Large intestine (tissue), 12 donors: ENCODE results near the gene RAPGEF6. TPM values are rescaled to one million over a fixed set of nuclear protein-coding genes. Genes with fewer than 3 reads are reported as not detected.
"Not testable (repeated sequence)": the region's sequence is repeated elsewhere in the genome, so short reads cannot be mapped to it uniquely, and the experiment has no call there.

Source experiments
- DNase-seq, 2 donors: peaks; one replicate each; pipeline versions ENCODE4 v3.0.0 to v3.0.0-alpha.2; 2013
- H3K27ac ChIP-seq: one replicate; pipeline ENCODE4 v1.5.1; 2013; ENCODE audit warnings: low read length
- H3K27me3 ChIP-seq: 2 replicates; pipeline ENCODE4 v1.6.1; 2013; ENCODE audit warnings: low read length; ENCODE audit not compliant: control insufficient read depth, insufficient read depth
- H3K36me3 ChIP-seq: 2 replicates; pipeline ENCODE4 v1.6.1; 2013; ENCODE audit warnings: low read length; ENCODE audit not compliant: control insufficient read depth, insufficient read depth
- H3K4me1 ChIP-seq: one replicate; pipeline ENCODE4 v1.6.1; 2013; ENCODE audit warnings: low read length; ENCODE audit not compliant: control insufficient read depth, insufficient read depth
- H3K4me3 ChIP-seq: one replicate; pipeline ENCODE4 v1.5.1; 2013; ENCODE audit warnings: low read length
- H3K9me3 ChIP-seq: one replicate; pipeline ENCODE4 v1.6.1; 2013; ENCODE audit warnings: mild to moderate bottlenecking, low read depth, low read length, moderate library complexity; ENCODE audit not compliant: control insufficient read depth
- WGBS: methylation state at CpG from one replicate; pipeline ENCODE4 v1.1.5; 2013; ENCODE audit warnings: low lambda C conversion rate; ENCODE audit not compliant: insufficient coverage; 5-methylcytosine and 5-hydroxymethylcytosine counted together
- long read RNA-seq, 11 donors: transcript quantifications; one replicate each; lab custom pipeline, GENCODE V29; 2026
- polyA plus RNA-seq: library from polyadenylated mRNA; unstranded; fragments of 120-200 nt; gene quantifications from one replicate; pipeline ENCODE4 v1.2.1, GENCODE V29; 2013

The RAPGEF6 gene, protein sequence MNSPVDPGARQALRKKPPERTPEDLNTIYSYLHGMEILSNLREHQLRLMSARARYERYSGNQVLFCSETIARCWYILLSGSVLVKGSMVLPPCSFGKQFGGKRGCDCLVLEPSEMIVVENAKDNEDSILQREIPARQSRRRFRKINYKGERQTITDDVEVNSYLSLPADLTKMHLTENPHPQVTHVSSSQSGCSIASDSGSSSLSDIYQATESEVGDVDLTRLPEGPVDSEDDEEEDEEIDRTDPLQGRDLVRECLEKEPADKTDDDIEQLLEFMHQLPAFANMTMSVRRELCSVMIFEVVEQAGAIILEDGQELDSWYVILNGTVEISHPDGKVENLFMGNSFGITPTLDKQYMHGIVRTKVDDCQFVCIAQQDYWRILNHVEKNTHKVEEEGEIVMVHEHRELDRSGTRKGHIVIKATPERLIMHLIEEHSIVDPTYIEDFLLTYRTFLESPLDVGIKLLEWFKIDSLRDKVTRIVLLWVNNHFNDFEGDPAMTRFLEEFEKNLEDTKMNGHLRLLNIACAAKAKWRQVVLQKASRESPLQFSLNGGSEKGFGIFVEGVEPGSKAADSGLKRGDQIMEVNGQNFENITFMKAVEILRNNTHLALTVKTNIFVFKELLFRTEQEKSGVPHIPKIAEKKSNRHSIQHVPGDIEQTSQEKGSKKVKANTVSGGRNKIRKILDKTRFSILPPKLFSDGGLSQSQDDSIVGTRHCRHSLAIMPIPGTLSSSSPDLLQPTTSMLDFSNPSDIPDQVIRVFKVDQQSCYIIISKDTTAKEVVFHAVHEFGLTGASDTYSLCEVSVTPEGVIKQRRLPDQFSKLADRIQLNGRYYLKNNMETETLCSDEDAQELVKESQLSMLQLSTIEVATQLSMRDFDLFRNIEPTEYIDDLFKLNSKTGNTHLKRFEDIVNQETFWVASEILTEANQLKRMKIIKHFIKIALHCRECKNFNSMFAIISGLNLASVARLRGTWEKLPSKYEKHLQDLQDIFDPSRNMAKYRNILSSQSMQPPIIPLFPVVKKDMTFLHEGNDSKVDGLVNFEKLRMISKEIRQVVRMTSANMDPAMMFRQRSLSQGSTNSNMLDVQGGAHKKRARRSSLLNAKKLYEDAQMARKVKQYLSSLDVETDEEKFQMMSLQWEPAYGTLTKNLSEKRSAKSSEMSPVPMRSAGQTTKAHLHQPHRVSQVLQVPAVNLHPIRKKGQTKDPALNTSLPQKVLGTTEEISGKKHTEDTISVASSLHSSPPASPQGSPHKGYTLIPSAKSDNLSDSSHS (N-terminal part only)
- polyA plus RNA-seq, result 11.2 TPM
- long read RNA-seq, donor 1, partial matches to known transcripts, result 0 of 1 reads
- long read RNA-seq, donor 1, other reads (novel, unspliced or antisense), result 0 of 1 reads
- long read RNA-seq, donor 2, result 0 reads
- long read RNA-seq, donor 3, partial matches to known transcripts, result 0 of 1 reads
- long read RNA-seq, donor 3, other reads (novel, unspliced or antisense), result 0 of 1 reads
- long read RNA-seq, donor 4, result 0 reads
- long read RNA-seq, donor 5, partial matches to known transcripts, result 0 of 1 reads
- long read RNA-seq, donor 5, other reads (novel, unspliced or antisense), result 0 of 1 reads
- long read RNA-seq, donor 6, partial matches to known transcripts, result 0 of 1 reads
- long read RNA-seq, donor 6, other reads (novel, unspliced or antisense), result 0 of 1 reads
- long read RNA-seq, donor 7, partial matches to known transcripts, result 0 of 1 reads
- long read RNA-seq, donor 7, other reads (novel, unspliced or antisense), result 0 of 1 reads
- long read RNA-seq, donor 8, partial matches to known transcripts, result 0 of 1 reads
- long read RNA-seq, donor 8, other reads (novel, unspliced or antisense), result 0 of 1 reads
- long read RNA-seq, donor 9, full-length matches to known transcripts, result 1 of 1 reads
- long read RNA-seq, donor 9, partial matches to known transcripts, result 0 of 1 reads
- long read RNA-seq, donor 9, other reads (novel, unspliced or antisense), result 0 of 1 reads
- long read RNA-seq, donor 10, result 0 reads
- long read RNA-seq, donor 11, result 0 reads

DNA sequence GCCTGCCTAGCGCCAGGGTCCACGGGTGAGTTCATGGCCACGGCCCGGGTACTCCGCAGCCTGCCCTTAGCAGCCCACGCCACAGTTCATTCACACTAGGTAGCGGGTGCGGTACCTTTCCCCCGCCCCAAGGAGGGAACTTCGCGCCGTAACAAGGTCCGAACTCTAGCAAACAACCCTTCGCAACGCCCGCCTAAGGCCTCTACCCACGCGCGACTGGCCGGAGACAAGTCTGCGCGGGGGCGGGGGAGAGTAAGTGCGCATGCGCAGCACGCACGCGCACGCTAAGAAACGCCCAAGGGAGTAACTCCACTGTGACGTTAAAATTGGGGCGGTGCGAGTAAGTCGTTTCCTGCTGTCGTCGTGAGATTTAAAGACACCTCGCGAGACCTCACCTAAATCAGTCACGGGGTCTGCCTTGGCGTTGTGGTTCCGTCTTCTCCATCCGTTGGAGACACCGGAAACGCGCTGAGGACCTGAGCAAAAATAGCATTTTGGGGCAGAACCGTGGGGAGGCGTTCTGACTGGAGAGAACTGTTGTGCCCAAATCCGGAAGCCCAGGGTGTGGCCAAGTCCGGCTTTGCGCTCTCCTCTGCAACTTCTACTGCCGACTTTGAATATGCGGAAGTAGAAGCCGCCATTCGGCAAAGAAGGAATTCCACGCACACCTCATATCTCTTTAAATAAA is at the start of gene RAPGEF6:
Gene RAPGEF6 (minus strand): TSS at position 234 of the 688 bp plus-strand sequence. CDS start 199 bp downstream, at position 35.
- DNase-seq, result peak; percentile 100
- Histone ChIP-seq H3K36me3 (no peaks in the 10 kb centered on the region), H3K27me3 (no peaks in the 10 kb centered on the region), H3K4me3 (peak within 1 kb of the TSS; percentile 84), H3K27ac (peak within 1 kb of the TSS; percentile 98), H3K4me1 (peaks cover 6% of the 10 kb centered on the region), H3K9me3 (no peaks in the 10 kb centered on the region)
- no CpG with 5 or more reads among the region's 55 CpGs for WGBS

DNA sequence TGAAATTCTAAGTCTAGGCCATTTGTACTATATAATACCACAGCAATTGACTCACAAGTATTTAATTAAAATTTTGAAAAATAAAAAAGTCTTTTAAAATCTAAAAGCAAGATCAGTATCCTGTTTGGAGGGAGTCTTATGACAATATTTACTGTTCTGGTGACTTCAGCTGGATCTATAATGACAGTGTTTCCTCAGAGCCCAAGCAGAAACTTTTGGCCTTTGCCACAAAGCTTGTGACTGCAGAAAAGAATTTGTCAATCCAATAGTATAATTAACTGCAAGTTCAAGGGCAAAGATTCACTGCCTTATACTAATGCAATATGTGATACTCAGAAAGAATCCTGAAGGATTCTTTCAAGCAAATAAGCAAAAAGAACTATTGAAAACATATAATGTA is 49.6 kb upstream of the RAPGEF6 start:
- Histone ChIP-seq H3K27me3 (no peaks in the 10 kb centered on the region), H3K36me3 (peaks cover 12% of the 10 kb centered on the region), H3K4me1 (no peaks in the 10 kb centered on the region), H3K4me3 (no peak overlapping the region), H3K9me3 (no peaks in the 10 kb centered on the region), H3K27ac (peak overlapping the region; percentile 24)
- peak in 1 of 2 donors; percentile 39 for DNase-seq

GRCh38 chr5:131684051-131684450 is 49.0 kb upstream of the RAPGEF6 start:
- no peak for DNase-seq
- Histone ChIP-seq H3K27me3 (no peaks in the 10 kb centered on the region), H3K9me3 (no peaks in the 10 kb centered on the region), H3K36me3 (peaks cover 15% of the 10 kb centered on the region), H3K4me3 (no peak overlapping the region), H3K27ac (peak overlapping the region; percentile 24), H3K4me1 (no peaks in the 10 kb centered on the region)
- no CpG with 5 or more reads among the region's 1 CpG for WGBS

DNA sequence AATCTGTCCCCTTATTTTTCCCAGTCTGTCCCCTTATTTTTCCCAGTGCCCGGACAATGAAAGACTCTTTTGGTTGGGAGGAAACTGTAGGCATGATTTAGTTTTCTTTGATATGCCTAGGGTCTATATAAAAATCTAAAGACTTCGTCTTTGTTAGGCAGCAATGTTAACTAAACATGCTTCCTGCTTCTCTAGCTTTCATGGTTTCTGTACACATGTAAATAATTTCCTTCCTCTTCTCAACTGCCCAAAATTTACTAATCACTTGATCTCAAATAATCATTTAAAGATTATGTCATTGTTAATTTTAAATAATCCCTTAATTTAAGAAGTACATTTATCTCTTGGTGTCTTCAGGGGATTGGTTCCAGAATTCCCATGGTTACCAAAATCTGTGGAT is 47.8 kb upstream of the RAPGEF6 start:
- Histone ChIP-seq H3K4me1 (no peaks in the 10 kb centered on the region), H3K27ac (no peak overlapping the region), H3K27me3 (no peaks in the 10 kb centered on the region), H3K4me3 (no peak overlapping the region), H3K36me3 (peaks cover 21% of the 10 kb centered on the region), H3K9me3 (no peaks in the 10 kb centered on the region)
- WGBS, result 83% methylated on average over 2 of the region's 2 CpGs
- DNase-seq, result no peak

GRCh38 chr5:131682175-131682574 is 47.1 kb upstream of the RAPGEF6 start:
- no peaks in the 10 kb centered on the region for H3K27me3 ChIP-seq
- no peak for DNase-seq
- WGBS, result 100% methylated on average over 1 of the region's 5 CpGs
- no peaks in the 10 kb centered on the region for H3K4me1 ChIP-seq
- H3K27ac ChIP-seq, result no peak overlapping the region
- H3K9me3 ChIP-seq, result no peaks in the 10 kb centered on the region
- H3K36me3 ChIP-seq, result peaks cover 25% of the 10 kb centered on the region
- H3K4me3 ChIP-seq, result no peak overlapping the region

- DNase-seq, result peak in 1 of 2 donors; percentile 37
- Histone ChIP-seq H3K27me3 (no peaks in the 10 kb centered on the region), H3K9me3 (no peaks in the 10 kb centered on the region), H3K4me1 (no peaks in the 10 kb centered on the region), H3K36me3 (peaks cover 37% of the 10 kb centered on the region), H3K4me3 (no peak overlapping the region), H3K27ac (no peak overlapping the region)
- no CpG with 5 or more reads among the region's 1 CpG for WGBS
Measured at GRCh38 chr5:131679911-131680310, 44.9 kb upstream of the RAPGEF6 start.

- H3K4me3 ChIP-seq, H3K27me3 ChIP-seq, H3K27ac ChIP-seq, H3K4me1 ChIP-seq, H3K9me3 ChIP-seq, DNase-seq: not testable (repeated sequence)
- WGBS, result no CpG with 5 or more reads among the region's 10 CpGs
- H3K36me3 ChIP-seq, result peaks cover 50% of the 10 kb centered on the region
Measured at GRCh38 chr5:131678273-131678672, 43.2 kb upstream of the RAPGEF6 start.

DNA sequence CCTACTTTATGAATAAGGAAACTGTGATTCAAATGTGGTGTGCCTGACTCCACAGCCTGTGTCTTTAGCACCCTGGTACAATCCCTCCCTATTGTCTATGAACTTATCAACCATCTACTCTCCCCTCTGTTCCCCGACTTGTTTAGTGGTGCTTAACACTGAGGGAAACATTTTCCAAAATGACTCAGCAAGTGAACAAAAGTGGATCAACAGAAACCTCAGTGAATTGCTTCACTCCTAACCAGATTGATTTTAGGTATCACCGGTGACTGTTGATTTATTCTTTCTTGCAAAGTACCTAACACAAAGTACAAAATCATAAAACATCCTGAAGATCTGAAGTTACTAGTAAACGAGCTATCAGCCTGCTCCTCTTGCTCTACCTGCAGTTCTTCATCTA is 42.1 kb upstream of the RAPGEF6 start:
- H3K36me3 ChIP-seq, result peaks cover 53% of the 10 kb centered on the region
- DNase-seq, result no peak
- no CpG with 5 or more reads among the region's 3 CpGs for WGBS

GRCh38 chr5:131672776-131673175 is 37.7 kb upstream of the RAPGEF6 start:
- WGBS, result 90% methylated on average over 2 of the region's 6 CpGs
- Histone ChIP-seq H3K27ac (peak overlapping the region; percentile 7), H3K9me3 (no peaks in the 10 kb centered on the region), H3K4me3 (no peak overlapping the region), H3K4me1 (no peaks in the 10 kb centered on the region), H3K36me3 (peaks cover 62% of the 10 kb centered on the region), H3K27me3 (no peaks in the 10 kb centered on the region)
- no peak for DNase-seq

More for the DNA sequence above, 42.1 kb upstream of the RAPGEF6 start:
- H3K4me1 ChIP-seq, result no peaks in the 10 kb centered on the region
- H3K27ac ChIP-seq, result no peak overlapping the region
- H3K4me3 ChIP-seq, result no peak overlapping the region
- no peaks in the 10 kb centered on the region for H3K9me3 ChIP-seq
- no peaks in the 10 kb centered on the region for H3K27me3 ChIP-seq
